Fibroblast of mammary gland (primary cell): ENCODE data around the gene CABP7.
A peak's percentile ranks its signal among the peaks of the same experiment; 100 is the strongest.

Experiments used
- DNase-seq: peaks from one replicate; pipeline ENCODE4 v3.0.0-alpha.2; 2010; ENCODE audit warnings: low read depth
- H3K4me3 ChIP-seq: 2 replicates; pipeline ENCODE4 v1.5.1; 2011; ENCODE audit warnings: low read depth, mild to moderate bottlenecking, low read length, moderate library complexity; ENCODE audit not compliant: control insufficient read depth
- CTCF ChIP-seq: conservative IDR thresholded peaks from 2 replicates; pipeline ENCODE4 v1.5.1; 2011; ENCODE audit warnings: low read depth, low read length, inconsistent platforms; ENCODE audit not compliant: control insufficient read depth, insufficient read depth

Gene CABP7

DNA sequence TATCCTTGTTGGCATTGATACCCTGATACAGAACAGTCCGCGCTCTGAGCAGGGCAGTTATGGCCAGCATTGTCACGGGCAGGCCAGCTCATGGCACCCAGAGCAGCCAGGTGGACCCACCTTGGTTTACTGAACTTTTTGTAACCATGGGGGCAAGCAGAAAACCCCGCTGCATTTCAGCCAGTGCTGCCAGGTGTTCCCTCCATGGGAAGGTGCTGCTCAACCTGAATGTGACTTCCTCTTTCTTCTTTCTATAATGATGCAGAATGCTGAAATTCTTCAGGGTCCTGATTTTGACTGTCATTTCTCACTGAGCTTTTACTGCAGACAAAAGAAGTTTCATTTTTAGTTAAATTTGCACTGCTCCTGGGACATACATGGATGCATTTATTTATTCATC lies 35.6 kb upstream of the CABP7 start:
- TF ChIP-seq CTCF: no peak
- no peak for DNase-seq
- no peak overlapping the region for H3K4me3 ChIP-seq

DNA sequence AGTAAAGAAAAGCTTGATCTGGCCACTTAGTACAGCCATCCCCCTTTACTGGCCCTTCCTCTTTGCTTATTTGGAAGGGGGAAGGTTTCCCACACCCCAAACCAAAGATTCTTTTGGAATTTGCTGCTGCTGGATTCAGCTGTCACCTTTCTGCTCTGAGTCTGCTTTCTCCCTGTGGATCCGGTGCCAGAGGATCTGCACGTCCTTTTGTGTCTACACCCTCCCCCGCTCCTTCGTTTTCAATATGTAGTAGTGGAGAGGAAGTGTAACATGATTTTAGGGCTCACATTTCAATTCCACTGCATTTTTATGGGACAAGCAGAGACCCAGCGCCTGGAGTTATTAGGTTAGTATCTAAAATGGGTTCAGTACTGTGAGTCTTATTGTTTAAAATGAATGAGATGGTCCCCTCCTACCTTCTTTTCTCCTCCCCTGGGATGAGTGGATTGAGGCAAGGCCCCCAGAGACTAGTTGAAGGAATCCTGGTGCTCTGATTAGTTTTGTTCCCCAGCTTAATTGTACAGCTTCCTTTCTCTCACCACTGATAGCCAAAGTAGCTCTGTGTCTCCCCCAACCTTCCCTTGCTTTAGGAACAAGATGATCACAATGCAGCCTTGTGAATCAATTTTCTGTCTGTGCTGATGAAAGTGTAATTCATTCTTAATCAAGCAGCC lies 30.5 kb upstream of the CABP7 start:
- H3K4me3 ChIP-seq: no peak overlapping the region
- TF ChIP-seq CTCF: no peak
- DNase-seq: no peak

GRCh38 chr22:29689880-29690213 lies 30.0 kb upstream of the CABP7 start:
- no peak overlapping the region for H3K4me3 ChIP-seq
- TF ChIP-seq CTCF: peak; percentile 77
- DNase-seq: peak; percentile 56

- no peak for DNase-seq
- H3K4me3 ChIP-seq: no peak overlapping the region
- TF ChIP-seq CTCF: no peak
These were observed 29.3 kb upstream of the CABP7 start for GRCh38 chr22:29690476-29690875.

DNA sequence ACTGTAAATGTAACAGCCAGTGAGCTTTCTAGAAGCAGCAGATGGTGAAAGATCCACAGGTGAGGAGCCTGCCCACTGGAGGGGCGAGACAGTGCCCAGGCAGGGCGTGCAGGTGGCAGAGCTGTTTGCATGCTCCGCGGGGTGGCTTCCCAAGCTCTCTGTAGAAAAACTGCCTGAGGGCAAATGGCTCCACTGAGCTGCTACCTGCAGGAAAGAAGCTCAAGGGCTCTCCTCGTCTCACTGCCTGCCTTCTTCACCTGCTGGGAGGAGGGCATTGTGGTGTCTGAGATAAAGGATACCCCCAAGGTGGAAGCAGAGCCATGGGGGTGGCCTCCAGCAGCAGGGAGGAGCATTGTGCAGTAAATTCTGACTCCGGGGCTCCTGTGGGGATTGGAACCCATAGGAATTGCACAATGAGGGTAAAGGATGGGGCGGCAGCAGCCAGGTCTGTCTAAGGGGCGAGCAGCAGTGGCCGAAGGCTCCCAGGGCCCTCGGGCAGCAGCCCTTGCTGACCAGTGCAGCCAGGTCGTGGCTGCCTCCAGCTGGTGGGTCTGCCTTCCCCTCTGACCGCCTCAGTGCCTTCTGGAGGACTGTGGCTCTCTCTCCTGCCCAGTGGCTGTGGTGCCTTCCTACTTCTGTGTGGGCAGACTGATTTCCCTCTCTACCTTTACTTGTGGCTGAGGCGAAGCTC lies 28.0 kb upstream of the CABP7 start:
- no peak overlapping the region for H3K4me3 ChIP-seq
- DNase-seq: no peak
- TF ChIP-seq CTCF: no peak

GRCh38 chr22:29692327-29692640 lies 27.5 kb upstream of the CABP7 start:
- TF ChIP-seq CTCF: no peak
- no peak overlapping the region for H3K4me3 ChIP-seq
- DNase-seq: no peak
